ENCODE results near the gene AEBP1. TPM values are rescaled to one million over a fixed set of nuclear protein-coding genes. Genes with fewer than 3 reads are reported as not detected.

AEBP1 gene
- total RNA-seq, 1 experiment from 2014 or later = 49.3 TPM

DNA sequence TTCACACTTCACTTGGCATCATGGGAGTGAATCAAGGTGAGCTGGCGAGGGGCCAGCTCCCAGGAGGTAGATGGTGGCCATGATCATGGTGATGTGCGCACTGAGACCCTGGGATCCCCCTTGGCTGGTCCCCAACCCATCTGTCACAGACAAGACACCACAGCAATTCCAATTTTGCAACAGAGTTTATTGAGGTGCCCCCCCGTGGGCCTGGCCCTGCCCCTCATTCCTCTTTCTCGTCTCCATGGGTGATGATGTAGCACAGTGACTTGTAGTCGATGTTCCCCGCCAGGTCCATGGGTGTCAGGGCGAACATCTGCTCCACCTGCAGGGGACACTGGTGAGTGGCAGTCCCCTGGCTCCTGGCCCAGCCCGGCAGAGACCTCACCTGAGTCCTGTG is 34.6 kb downstream of the AEBP1 start:
- no peak overlapping the region for H4K8ac ChIP-seq (replicated peaks; ENCODE audit: insufficient read length, low read depth, low read length)

More for the DNA sequence above, 34.6 kb downstream of the AEBP1 start:
- DNase-seq = no peak
- Mint-ChIP-seq H3K36me3 (ENCODE audit: insufficient read depth in 1 of 3, low read depth in 3 of 3) (no peaks in the 10 kb centered on the region; a peak in 1 of 7 replicates), H3K4me3 (no peak overlapping the region), H3K27me3 (ENCODE audit: low read depth) (peaks cover 50% of the 10 kb centered on the region), H3K9me3 (no peaks in the 10 kb centered on the region), H3K4me1 (no peaks in the 10 kb centered on the region; a peak in 1 of 4 replicates), H3K27ac (no peak overlapping the region; a peak in 1 of 7 replicates)
- H3K9me3 ChIP-seq (ENCODE audit: control insufficient read depth, low read depth, low read length) = no peaks in the 10 kb centered on the region
- H3K27ac ChIP-seq (ENCODE audit: insufficient read length, low read depth, low read length) = no peak overlapping the region
- H4K5ac ChIP-seq (ENCODE audit: insufficient read length, low read depth, low read length) = no peak overlapping the region
- no peak overlapping the region for H2BK15ac ChIP-seq (ENCODE audit: low read depth, low read length)
- H3K23me2 ChIP-seq (ENCODE audit: insufficient read length, low read depth, low read length, poor library complexity, severe bottlenecking) = no peaks in the 10 kb centered on the region
- no peak overlapping the region for H3K14ac ChIP-seq (ENCODE audit: insufficient read depth, low read length)
- H3K79me1 ChIP-seq (ENCODE audit: insufficient read depth, low read depth, low read length, poor library complexity, severe bottlenecking) = no peaks in the 10 kb centered on the region
- no CpG with 5 or more reads among the region's 8 CpGs for WGBS (ENCODE audit: extremely low coverage, insufficient read length, low lambda C conversion rate)
- no peak overlapping the region for H3K4me2 ChIP-seq (ENCODE audit: insufficient read depth, insufficient read length, low read length)
- no peak overlapping the region for H3K18ac ChIP-seq (ENCODE audit: insufficient read length, low read depth, low read length)
- no peaks in the 10 kb centered on the region for H3K27me3 ChIP-seq (ENCODE audit: insufficient read depth, low read length)
- H2BK20ac ChIP-seq (ENCODE audit: low read depth, low read length, poor library complexity, severe bottlenecking) = no peak overlapping the region
- no peak overlapping the region for H3T11ph ChIP-seq (ENCODE audit: low read length)
- H2AK5ac ChIP-seq (ENCODE audit: insufficient read length, low read length) = no peak overlapping the region
- H2AFZ ChIP-seq (ENCODE audit: low read length) = no peak overlapping the region
- H3K4me1 ChIP-seq (ENCODE audit: insufficient read depth, low read length) = no peaks in the 10 kb centered on the region
- H2BK12ac ChIP-seq (ENCODE audit: insufficient read length, low read depth, low read length) = no peak overlapping the region
- no peak overlapping the region for H3K9ac ChIP-seq (ENCODE audit: extremely low read depth, insufficient read length, low read length)
- no peak overlapping the region for H3K4ac ChIP-seq (ENCODE audit: low read depth, low read length)
- H3K56ac ChIP-seq (ENCODE audit: insufficient read length, low read depth, low read length) = no peak overlapping the region
- no peaks in the 10 kb centered on the region for H3K79me2 ChIP-seq (ENCODE audit: insufficient read depth, low read length)
- no peak overlapping the region for H2BK120ac ChIP-seq (ENCODE audit: low read depth, low read length, poor library complexity, severe bottlenecking)
- H4K20me1 ChIP-seq (ENCODE audit: control insufficient read depth, insufficient read depth, insufficient read length) = no peaks in the 10 kb centered on the region
- TF ChIP-seq, protein P1, sequence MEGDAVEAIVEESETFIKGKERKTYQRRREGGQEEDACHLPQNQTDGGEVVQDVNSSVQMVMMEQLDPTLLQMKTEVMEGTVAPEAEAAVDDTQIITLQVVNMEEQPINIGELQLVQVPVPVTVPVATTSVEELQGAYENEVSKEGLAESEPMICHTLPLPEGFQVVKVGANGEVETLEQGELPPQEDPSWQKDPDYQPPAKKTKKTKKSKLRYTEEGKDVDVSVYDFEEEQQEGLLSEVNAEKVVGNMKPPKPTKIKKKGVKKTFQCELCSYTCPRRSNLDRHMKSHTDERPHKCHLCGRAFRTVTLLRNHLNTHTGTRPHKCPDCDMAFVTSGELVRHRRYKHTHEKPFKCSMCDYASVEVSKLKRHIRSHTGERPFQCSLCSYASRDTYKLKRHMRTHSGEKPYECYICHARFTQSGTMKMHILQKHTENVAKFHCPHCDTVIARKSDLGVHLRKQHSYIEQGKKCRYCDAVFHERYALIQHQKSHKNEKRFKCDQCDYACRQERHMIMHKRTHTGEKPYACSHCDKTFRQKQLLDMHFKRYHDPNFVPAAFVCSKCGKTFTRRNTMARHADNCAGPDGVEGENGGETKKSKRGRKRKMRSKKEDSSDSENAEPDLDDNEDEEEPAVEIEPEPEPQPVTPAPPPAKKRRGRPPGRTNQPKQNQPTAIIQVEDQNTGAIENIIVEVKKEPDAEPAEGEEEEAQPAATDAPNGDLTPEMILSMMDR (conservative IDR thresholded peaks at IDR 0.05) = no peak
- H3K23ac ChIP-seq (ENCODE audit: insufficient read length, low read depth, low read length) = no peak overlapping the region
- H2BK5ac ChIP-seq (ENCODE audit: insufficient read length, low read length) = no peak overlapping the region
- no peak overlapping the region for H4K91ac ChIP-seq (ENCODE audit: insufficient read length, low read depth, low read length)
